ENCODE data around the gene SPATA31C2. TPM values are rescaled to one million over a fixed set of nuclear protein-coding genes. Genes with fewer than 3 reads are reported as not detected.

The SPATA31C2 gene
- total and polyA plus RNA-seq, 2 of the 13 experiments (the other 11 are each of a cell fraction or from before 2014, with no cell fraction given), result not detected

DNA sequence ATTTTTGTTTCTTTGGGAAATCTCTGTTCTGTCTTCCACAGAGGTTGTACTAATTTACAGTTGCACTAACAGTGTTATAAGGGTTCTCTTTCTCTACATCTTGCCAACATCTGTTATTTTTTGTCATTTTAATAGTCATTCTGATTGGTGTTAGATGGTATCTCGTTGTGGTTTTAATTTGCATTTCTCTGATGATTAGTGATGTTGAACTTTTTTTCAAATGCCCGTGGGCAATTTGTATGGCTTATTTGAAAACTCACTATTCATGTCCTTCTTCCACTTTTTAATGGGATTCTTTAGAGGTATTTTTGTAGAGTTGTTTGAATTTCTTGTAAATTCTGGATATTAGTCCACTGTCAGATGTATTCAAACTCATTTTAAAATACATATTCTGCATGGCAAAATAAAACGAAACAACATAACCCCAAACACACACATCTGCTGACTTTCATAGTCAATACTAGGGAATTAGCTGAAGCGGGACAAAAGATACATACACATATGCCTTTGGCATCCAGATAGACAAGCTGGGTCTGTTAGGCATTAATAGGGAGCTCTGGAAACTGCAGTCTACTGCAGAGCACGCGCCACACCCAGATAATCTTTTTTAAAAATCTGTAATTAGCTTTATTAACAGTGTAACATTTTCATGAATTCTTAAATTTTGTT lies 5.8 kb upstream of the SPATA31C2 start (continued):
- TF ChIP-seq, protein P1, sequence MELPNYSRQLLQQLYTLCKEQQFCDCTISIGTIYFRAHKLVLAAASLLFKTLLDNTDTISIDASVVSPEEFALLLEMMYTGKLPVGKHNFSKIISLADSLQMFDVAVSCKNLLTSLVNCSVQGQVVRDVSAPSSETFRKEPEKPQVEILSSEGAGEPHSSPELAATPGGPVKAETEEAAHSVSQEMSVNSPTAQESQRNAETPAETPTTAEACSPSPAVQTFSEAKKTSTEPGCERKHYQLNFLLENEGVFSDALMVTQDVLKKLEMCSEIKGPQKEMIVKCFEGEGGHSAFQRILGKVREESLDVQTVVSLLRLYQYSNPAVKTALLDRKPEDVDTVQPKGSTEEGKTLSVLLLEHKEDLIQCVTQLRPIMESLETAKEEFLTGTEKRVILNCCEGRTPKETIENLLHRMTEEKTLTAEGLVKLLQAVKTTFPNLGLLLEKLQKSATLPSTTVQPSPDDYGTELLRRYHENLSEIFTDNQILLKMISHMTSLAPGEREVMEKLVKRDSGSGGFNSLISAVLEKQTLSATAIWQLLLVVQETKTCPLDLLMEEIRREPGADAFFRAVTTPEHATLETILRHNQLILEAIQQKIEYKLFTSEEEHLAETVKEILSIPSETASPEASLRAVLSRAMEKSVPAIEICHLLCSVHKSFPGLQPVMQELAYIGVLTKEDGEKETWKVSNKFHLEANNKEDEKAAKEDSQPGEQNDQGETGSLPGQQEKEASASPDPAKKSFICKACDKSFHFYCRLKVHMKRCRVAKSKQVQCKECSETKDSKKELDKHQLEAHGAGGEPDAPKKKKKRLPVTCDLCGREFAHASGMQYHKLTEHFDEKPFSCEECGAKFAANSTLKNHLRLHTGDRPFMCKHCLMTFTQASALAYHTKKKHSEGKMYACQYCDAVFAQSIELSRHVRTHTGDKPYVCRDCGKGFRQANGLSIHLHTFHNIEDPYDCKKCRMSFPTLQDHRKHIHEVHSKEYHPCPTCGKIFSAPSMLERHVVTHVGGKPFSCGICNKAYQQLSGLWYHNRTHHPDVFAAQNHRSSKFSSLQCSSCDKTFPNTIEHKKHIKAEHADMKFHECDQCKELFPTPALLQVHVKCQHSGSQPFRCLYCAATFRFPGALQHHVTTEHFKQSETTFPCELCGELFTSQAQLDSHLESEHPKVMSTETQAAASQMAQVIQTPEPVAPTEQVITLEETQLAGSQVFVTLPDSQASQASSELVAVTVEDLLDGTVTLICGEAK (IDR thresholded peaks at IDR 0.05), result no peak
- TF ChIP-seq, protein P1 (CRISPR knock-in tag; IDR thresholded peaks at IDR 0.05), result no peak
- TF ChIP-seq, protein P2, sequence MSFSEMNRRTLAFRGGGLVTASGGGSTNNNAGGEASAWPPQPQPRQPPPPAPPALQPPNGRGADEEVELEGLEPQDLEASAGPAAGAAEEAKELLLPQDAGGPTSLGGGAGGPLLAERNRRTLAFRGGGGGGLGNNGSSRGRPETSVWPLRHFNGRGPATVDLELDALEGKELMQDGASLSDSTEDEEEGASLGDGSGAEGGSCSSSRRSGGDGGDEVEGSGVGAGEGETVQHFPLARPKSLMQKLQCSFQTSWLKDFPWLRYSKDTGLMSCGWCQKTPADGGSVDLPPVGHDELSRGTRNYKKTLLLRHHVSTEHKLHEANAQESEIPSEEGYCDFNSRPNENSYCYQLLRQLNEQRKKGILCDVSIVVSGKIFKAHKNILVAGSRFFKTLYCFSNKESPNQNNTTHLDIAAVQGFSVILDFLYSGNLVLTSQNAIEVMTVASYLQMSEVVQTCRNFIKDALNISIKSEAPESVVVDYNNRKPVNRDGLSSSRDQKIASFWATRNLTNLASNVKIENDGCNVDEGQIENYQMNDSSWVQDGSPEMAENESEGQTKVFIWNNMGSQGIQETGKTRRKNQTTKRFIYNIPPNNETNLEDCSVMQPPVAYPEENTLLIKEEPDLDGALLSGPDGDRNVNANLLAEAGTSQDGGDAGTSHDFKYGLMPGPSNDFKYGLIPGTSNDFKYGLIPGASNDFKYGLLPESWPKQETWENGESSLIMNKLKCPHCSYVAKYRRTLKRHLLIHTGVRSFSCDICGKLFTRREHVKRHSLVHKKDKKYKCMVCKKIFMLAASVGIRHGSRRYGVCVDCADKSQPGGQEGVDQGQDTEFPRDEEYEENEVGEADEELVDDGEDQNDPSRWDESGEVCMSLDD (CRISPR knock-in tag; IDR thresholded peaks at IDR 0.05; ENCODE audit: borderline replicate concordance), result no peak
- TF ChIP-seq KLF16 (CRISPR knock-in tag; IDR thresholded peaks at IDR 0.05), result no peak
- TF ChIP-seq NFRKB (IDR thresholded peaks at IDR 0.05), result no peak
- TF ChIP-seq MYC (CRISPR knock-in tag; IDR thresholded peaks at IDR 0.05; ENCODE audit: borderline replicate concordance), result no peak
- TF ChIP-seq ZNF350 (CRISPR knock-in tag; IDR thresholded peaks at IDR 0.05; ENCODE audit: borderline replicate concordance, low read depth), result no peak
- TF ChIP-seq ZNF816 (CRISPR knock-in tag; IDR thresholded peaks at IDR 0.05; ENCODE audit: borderline replicate concordance), result no peak
- no peak for TF ChIP-seq ZBTB20 (CRISPR knock-in tag; IDR thresholded peaks at IDR 0.05; ENCODE audit: borderline replicate concordance, low read depth)
- TF ChIP-seq, protein P3, sequence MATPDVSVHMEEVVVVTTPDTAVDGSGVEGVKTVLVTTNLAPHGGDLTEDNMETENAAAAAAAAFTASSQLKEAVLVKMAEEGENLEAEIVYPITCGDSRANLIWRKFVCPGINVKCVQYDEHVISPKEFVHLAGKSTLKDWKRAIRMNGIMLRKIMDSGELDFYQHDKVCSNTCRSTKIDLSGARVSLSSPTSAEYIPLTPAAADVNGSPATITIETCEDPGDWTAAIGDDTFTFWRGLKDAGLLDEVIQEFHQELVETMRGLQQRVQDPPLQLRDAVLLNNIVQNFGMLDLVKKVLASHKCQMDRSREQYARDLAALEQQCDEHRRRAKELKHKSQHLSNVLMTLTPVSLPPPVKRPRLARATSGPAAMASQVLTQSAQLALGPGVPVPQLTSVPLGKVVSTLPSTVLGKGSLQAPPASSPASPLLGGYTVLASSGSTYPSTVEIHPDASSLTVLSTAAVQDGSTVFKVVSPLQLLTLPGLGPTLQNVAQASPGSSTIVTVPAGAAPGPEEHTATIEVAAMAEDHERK (CRISPR knock-in tag; IDR thresholded peaks at IDR 0.05; ENCODE audit: low read depth), result no peak
- TF ChIP-seq, protein P4, sequence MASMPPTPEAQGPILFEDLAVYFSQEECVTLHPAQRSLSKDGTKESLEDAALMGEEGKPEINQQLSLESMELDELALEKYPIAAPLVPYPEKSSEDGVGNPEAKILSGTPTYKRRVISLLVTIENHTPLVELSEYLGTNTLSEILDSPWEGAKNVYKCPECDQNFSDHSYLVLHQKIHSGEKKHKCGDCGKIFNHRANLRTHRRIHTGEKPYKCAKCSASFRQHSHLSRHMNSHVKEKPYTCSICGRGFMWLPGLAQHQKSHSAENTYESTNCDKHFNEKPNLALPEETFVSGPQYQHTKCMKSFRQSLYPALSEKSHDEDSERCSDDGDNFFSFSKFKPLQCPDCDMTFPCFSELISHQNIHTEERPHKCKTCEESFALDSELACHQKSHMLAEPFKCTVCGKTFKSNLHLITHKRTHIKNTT (CRISPR knock-in tag; IDR thresholded peaks at IDR 0.05), result no peak

Data from HepG2 (cell line).